NCI-H2029 treated with DMSO at 0.1 percent for 48 hours (cell line): ENCODE results near the gene POLR3E.

Source experiments
- DNase-seq: peaks from one replicate; lab custom pipeline; 2025; lab: John Stamatoyannopoulos, UW

POLR3E gene

GRCh38 chr16:22316411-22316811, 19.2 kb downstream of the POLR3E start:
- DNase-seq: no peak

- no peak for DNase-seq
Observed at GRCh38 chr16:22317001-22317530, 19.9 kb downstream of the POLR3E start.

GRCh38 chr16:22317625-22318024, 20.4 kb downstream of the POLR3E start:
- no peak for DNase-seq

- DNase-seq: no peak
Observed at GRCh38 chr16:22318690-22319358, 21.6 kb downstream of the POLR3E start.

- DNase-seq: no peak
Observed at GRCh38 chr16:22320572-22321339, 23.5 kb downstream of the POLR3E start.

GRCh38 chr16:22321340-22322001, 24.3 kb downstream of the POLR3E start:
- DNase-seq: peak; percentile 26

- DNase-seq: no peak
Observed at GRCh38 chr16:22322021-22322471, 24.8 kb downstream of the POLR3E start.

GRCh38 chr16:22322741-22323140, 25.5 kb downstream of the POLR3E start:
- no peak for DNase-seq

- DNase-seq: no peak
Observed at GRCh38 chr16:22323173-22323958, 26.2 kb downstream of the POLR3E start.

- DNase-seq: no peak
Observed at GRCh38 chr16:22323959-22324786, 27.0 kb downstream of the POLR3E start.

- DNase-seq: no peak
Observed at GRCh38 chr16:22324787-22325597, 27.8 kb downstream of the POLR3E start.

GRCh38 chr16:22325598-22326368, 28.6 kb downstream of the POLR3E start:
- no peak for DNase-seq

GRCh38 chr16:22326369-22326652, 29.1 kb downstream of the POLR3E start:
- DNase-seq: no peak

GRCh38 chr16:22326771-22327445, 29.7 kb downstream of the POLR3E start:
- no peak for DNase-seq

GRCh38 chr16:22327446-22327775, 30.2 kb downstream of the POLR3E start:
- DNase-seq: no peak

GRCh38 chr16:22328081-22328725, 31.0 kb downstream of the POLR3E start:
- no peak for DNase-seq

GRCh38 chr16:22329199-22329695, 32.0 kb downstream of the POLR3E start:
- no peak for DNase-seq

GRCh38 chr16:22330326-22330725, 33.1 kb downstream of the POLR3E start:
- no peak for DNase-seq
